HCT116 (cell line): ENCODE measurements around the gene GIMAP6. TPM values are rescaled to one million over a fixed set of nuclear protein-coding genes. Genes with fewer than 3 reads are reported as not detected.

Experiments used
- ATAC-seq: fragments of 200-7000 bp; cut with Tn5 transposase; 2 replicates; pipeline ENCODE4 v1.9.1; 2020; ENCODE audit warnings: mild to moderate bottlenecking, moderate library complexity
- BruUV-seq: library from RNA; stranded (reverse); fragments of 400-500 nt; replicated peaks from 2 replicates; lab custom pipeline; 2021; lab: Mats Ljungman, UMichigan
- CTCF ChIA-PET: fragments of 300-600 bp; sonication (Branson Sonifier 250); formaldehyde crosslinking; loops from one replicate; lab custom pipeline; 2021; ENCODE audit warnings: antibody characterized with exemption; lab: Charles Lee
- POLR2A ChIA-PET: fragments of 300-600, 350-600 bp; sonication (Branson Sonifier 250); formaldehyde crosslinking; loops from one replicate; lab custom pipeline; 2021; ENCODE audit warnings: antibody characterized with exemption; lab: Charles Lee
- RAD21 ChIA-PET, 2 experiments: fragments of 300-600 bp; sonication (Branson Sonifier 250); formaldehyde crosslinking; loops; one replicate each; lab custom pipeline; 2023; ENCODE audit warnings: low total read pairs in 2 of 2; ENCODE audit not compliant: uncharacterized antibody in 2 of 2, unreplicated experiment in 2 of 2, low non-redundant PET in 1 of 2; lab: Charles Lee
- DNase-seq: peaks from one replicate; pipeline ENCODE4 v3.0.0-alpha.2; 2010; ENCODE audit warnings: low read depth, low spot score
- H2AFZ ChIP-seq: fragments of 200-600 bp; shearing (Covaris generic), sonication (generic); 2 replicates; pipeline ENCODE4 v1.6.1; 2017; ENCODE audit warnings: low read depth, mixed run types, mixed read lengths, antibody characterized with exemption, low read length; ENCODE audit not compliant: poor library complexity, severe bottlenecking
- H3K27ac ChIP-seq: 2 replicates; pipeline ENCODE4 v1.5.1; 2012; ENCODE audit warnings: low read depth, low read length
- H3K27me3 ChIP-seq: fragments of 200-600 bp; sonication (generic); 2 replicates; pipeline ENCODE4 v1.6.1; 2016; ENCODE audit warnings: mixed run types, low read length, mixed read lengths; ENCODE audit not compliant: insufficient read depth
- H3K36me3 ChIP-seq, 2 experiments: fragments of 200-500 bp in 1 of 2; fragments of 200-600 bp in 1 of 2; sonication (Bioruptor generic) in 1 of 2; sonication (generic) in 1 of 2; 2 replicates each; pipeline versions ENCODE4 v1.5.1 to v1.6.1; 2014 to 2016; ENCODE audit warnings: low read length in 2 of 2, inconsistent platforms in 1 of 2, mixed read lengths in 1 of 2, mixed run types in 1 of 2; ENCODE audit not compliant: insufficient read depth in 2 of 2, control insufficient read depth in 1 of 2
- H3K4me1 ChIP-seq, 2 experiments: fragments of 200-600 bp in 1 of 2; sonication (generic) in 1 of 2; 2 replicates each; pipeline versions ENCODE4 v1.5.1 to v1.6.1; 2012 to 2017; ENCODE audit warnings: low read length in 2 of 2, inconsistent platforms in 1 of 2, mild to moderate bottlenecking in 1 of 2, mixed read lengths in 1 of 2, mixed run types in 1 of 2, moderate library complexity in 1 of 2; ENCODE audit not compliant: insufficient read depth in 2 of 2, control insufficient read depth in 1 of 2
- H3K4me2 ChIP-seq: fragments of 200-600 bp; sonication (generic); 2 replicates; pipeline ENCODE4 v1.6.1; 2017; ENCODE audit warnings: mixed run types, low read length, mixed read lengths
- H3K4me3 ChIP-seq, 2 experiments: fragments of 200-600 bp in 1 of 2; sonication (generic) in 1 of 2; replicated peaks in 1 of 2; 2 replicates each; pipeline ENCODE4 v1.5.1; 2011 to 2016; ENCODE audit warnings: low read length in 2 of 2, control low read depth in 1 of 2, low read depth in 1 of 2, mild to moderate bottlenecking in 1 of 2, mixed read lengths in 1 of 2, mixed run types in 1 of 2
- H3K79me2 ChIP-seq: fragments of 200-600 bp; sonication (generic); 2 replicates; pipeline ENCODE4 v1.6.1; 2017; ENCODE audit warnings: mild to moderate bottlenecking, mixed run types, low read length, moderate library complexity, mixed read lengths; ENCODE audit not compliant: insufficient read depth
- H3K9ac ChIP-seq: fragments of 200-600 bp; sonication (generic); 2 replicates; pipeline ENCODE4 v1.6.1; 2016; ENCODE audit warnings: low read length, mixed read lengths
- H3K9me2 ChIP-seq: fragments of 200-600 bp; sonication (generic), shearing (Covaris generic); 2 replicates; pipeline ENCODE4 v1.6.1; 2017; ENCODE audit warnings: mixed run types, mild to moderate bottlenecking, moderate library complexity; ENCODE audit not compliant: insufficient read depth
- H3K9me3 ChIP-seq, 2 experiments: fragments of 200-500 bp in 1 of 2; fragments of 200-600 bp in 1 of 2; sonication (Bioruptor generic) in 1 of 2; sonication (generic) in 1 of 2; 2 replicates each; pipeline ENCODE4 v1.6.1; 2014 to 2017; ENCODE audit warnings: low read length in 2 of 2, mixed read lengths in 2 of 2, inconsistent platforms in 1 of 2, low read depth in 1 of 2, mild to moderate bottlenecking in 1 of 2, mixed run types in 1 of 2, moderate library complexity in 1 of 2; ENCODE audit not compliant: control insufficient read depth in 1 of 2, insufficient read depth in 1 of 2
- H4K20me1 ChIP-seq: fragments of 200-600 bp; sonication (generic), shearing (Covaris generic); 2 replicates; pipeline ENCODE4 v1.6.1; 2017; ENCODE audit warnings: mixed run types, mild to moderate bottlenecking, moderate library complexity; ENCODE audit not compliant: insufficient read depth
- CBX3 ChIP-seq: IDR thresholded peaks from 2 replicates; pipeline ENCODE4 v1.6.1; 2012; ENCODE audit warnings: low read depth
- EGR1 ChIP-seq: IDR thresholded peaks from 2 replicates; pipeline ENCODE4 v1.6.1; 2012; ENCODE audit warnings: low read depth
- FOSL1 ChIP-seq: IDR thresholded peaks from 2 replicates; pipeline ENCODE4 v1.6.1; 2012; ENCODE audit warnings: low read depth
- POLR2AphosphoS5 ChIP-seq: IDR thresholded peaks from 2 replicates; pipeline ENCODE4 v1.6.1; 2011; ENCODE audit warnings: mild to moderate bottlenecking, low read depth, low read length, moderate library complexity
- RAD21 ChIP-seq: IDR thresholded peaks from 2 replicates; pipeline ENCODE4 v1.6.1; 2012; ENCODE audit warnings: low read depth, mild to moderate bottlenecking
- SIN3A ChIP-seq: IDR thresholded peaks from 2 replicates; pipeline ENCODE4 v1.6.1; 2012; ENCODE audit warnings: low read depth
- SP1 ChIP-seq: IDR thresholded peaks from 2 replicates; pipeline ENCODE4 v1.6.1; 2012; ENCODE audit warnings: low read depth
- SRF ChIP-seq: IDR thresholded peaks from 2 replicates; pipeline ENCODE4 v1.6.1; 2012; ENCODE audit warnings: low read depth
- YY1 ChIP-seq: IDR thresholded peaks from 2 replicates; pipeline ENCODE4 v1.6.1; 2011; ENCODE audit warnings: low read length, low read depth, moderate library complexity, mild to moderate bottlenecking; ENCODE audit not compliant: insufficient replicate concordance; ENCODE audit errors: extremely low read depth
- ZNF274 ChIP-seq: fragments of 200-500 bp; sonication (Bioruptor generic); IDR thresholded peaks from 2 replicates; pipeline ENCODE4 v1.6.1; 2014; ENCODE audit warnings: mild to moderate bottlenecking, low read depth, low read length, inconsistent platforms
- intact Hi-C: fragments of 100-400 bp; cut with micrococcal nuclease; formaldehyde crosslinking; loops from 2 replicates; pipeline ENCODE4 v1.10.0; 2022
- total RNA-seq: library from RNA; stranded (reverse); gene quantifications from one replicate; pipeline ENCODE4 v1.2.1, GENCODE V29; 2021; ENCODE audit not compliant: unreplicated experiment
- TF ChIP-seq, protein P1 (sequence below): IDR thresholded peaks from 2 replicates; pipeline ENCODE4 v1.6.1; 2012; ENCODE audit warnings: low read depth
- TF ChIP-seq, protein P2 (sequence below): IDR thresholded peaks from 2 replicates; pipeline ENCODE4 v1.6.1; 2012
- TF ChIP-seq, protein P3 (sequence below): IDR thresholded peaks from 2 replicates; pipeline ENCODE4 v1.6.1; 2011; ENCODE audit warnings: mild to moderate bottlenecking, low read length, moderate library complexity; ENCODE audit not compliant: insufficient replicate concordance; ENCODE audit errors: extremely low read depth

GIMAP6 gene
- total RNA-seq, 1 experiment from 2014 or later: 0.12 TPM

DNA sequence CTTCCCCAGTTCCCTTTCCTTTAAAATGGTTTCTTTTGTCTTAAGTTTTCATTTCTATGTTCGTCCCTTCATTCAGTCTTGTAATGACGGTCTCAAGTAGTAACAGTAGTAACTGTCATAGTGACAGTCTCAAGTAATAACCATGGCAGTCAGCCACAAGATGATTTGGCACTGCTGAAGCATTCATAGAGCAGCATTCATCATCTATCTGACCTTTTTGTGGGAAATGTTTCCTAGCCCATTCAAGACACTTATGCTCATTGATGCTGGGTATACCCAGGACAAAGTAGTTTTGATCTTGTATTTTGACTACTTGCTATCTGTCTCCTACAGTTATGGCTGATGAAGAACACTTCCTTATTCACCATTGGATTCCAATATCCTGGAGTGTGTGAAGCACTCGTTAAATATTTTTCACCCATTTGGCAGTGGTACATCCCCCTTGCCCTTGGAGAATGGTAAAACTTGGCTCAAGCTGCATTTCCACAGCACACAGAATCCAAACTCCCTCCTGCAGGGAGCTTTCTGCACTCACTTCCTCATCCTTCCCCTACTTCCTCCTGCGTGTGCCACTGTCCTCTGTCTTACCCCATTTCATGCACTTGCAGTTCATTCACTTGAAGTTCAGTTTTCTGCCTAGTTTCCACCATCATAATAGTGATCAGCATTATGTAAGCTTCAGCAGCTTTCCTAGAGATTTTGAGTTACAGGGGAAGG is 46.0 kb downstream of the GIMAP6 start:
- H3K4me2 ChIP-seq: no peak overlapping the region
- H3K4me3 ChIP-seq: no peak overlapping the region
- BruUV-seq: no TSS peak
- H2AFZ ChIP-seq: no peak overlapping the region
- ATAC-seq (no peak), DNase-seq (no peak)
- no peaks in the 10 kb centered on the region for H4K20me1 ChIP-seq
- no peaks in the 10 kb centered on the region for H3K9me2 ChIP-seq
- H3K4me1 ChIP-seq: no peaks in the 10 kb centered on the region
- H3K27me3 ChIP-seq: peaks cover 11% of the 10 kb centered on the region
- RAD21 ChIA-PET: no interaction called here
- intact Hi-C loops: no loop called here
- CTCF ChIA-PET: no interaction called here
- H3K9ac ChIP-seq: no peak overlapping the region
- TF ChIP-seq SRF (no peak), ZNF274 (no peak), POLR2AphosphoS5 (no peak), EGR1 (no peak), FOSL1 (no peak), CBX3 (no peak), YY1 (no peak), SP1 (no peak), SIN3A (no peak), RAD21 (no peak)
- TF ChIP-seq, protein P1, sequence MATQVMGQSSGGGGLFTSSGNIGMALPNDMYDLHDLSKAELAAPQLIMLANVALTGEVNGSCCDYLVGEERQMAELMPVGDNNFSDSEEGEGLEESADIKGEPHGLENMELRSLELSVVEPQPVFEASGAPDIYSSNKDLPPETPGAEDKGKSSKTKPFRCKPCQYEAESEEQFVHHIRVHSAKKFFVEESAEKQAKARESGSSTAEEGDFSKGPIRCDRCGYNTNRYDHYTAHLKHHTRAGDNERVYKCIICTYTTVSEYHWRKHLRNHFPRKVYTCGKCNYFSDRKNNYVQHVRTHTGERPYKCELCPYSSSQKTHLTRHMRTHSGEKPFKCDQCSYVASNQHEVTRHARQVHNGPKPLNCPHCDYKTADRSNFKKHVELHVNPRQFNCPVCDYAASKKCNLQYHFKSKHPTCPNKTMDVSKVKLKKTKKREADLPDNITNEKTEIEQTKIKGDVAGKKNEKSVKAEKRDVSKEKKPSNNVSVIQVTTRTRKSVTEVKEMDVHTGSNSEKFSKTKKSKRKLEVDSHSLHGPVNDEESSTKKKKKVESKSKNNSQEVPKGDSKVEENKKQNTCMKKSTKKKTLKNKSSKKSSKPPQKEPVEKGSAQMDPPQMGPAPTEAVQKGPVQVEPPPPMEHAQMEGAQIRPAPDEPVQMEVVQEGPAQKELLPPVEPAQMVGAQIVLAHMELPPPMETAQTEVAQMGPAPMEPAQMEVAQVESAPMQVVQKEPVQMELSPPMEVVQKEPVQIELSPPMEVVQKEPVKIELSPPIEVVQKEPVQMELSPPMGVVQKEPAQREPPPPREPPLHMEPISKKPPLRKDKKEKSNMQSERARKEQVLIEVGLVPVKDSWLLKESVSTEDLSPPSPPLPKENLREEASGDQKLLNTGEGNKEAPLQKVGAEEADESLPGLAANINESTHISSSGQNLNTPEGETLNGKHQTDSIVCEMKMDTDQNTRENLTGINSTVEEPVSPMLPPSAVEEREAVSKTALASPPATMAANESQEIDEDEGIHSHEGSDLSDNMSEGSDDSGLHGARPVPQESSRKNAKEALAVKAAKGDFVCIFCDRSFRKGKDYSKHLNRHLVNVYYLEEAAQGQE: no peak
- TF ChIP-seq, protein P2, sequence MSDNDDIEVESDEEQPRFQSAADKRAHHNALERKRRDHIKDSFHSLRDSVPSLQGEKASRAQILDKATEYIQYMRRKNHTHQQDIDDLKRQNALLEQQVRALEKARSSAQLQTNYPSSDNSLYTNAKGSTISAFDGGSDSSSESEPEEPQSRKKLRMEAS: no peak
- TF ChIP-seq, protein P3, sequence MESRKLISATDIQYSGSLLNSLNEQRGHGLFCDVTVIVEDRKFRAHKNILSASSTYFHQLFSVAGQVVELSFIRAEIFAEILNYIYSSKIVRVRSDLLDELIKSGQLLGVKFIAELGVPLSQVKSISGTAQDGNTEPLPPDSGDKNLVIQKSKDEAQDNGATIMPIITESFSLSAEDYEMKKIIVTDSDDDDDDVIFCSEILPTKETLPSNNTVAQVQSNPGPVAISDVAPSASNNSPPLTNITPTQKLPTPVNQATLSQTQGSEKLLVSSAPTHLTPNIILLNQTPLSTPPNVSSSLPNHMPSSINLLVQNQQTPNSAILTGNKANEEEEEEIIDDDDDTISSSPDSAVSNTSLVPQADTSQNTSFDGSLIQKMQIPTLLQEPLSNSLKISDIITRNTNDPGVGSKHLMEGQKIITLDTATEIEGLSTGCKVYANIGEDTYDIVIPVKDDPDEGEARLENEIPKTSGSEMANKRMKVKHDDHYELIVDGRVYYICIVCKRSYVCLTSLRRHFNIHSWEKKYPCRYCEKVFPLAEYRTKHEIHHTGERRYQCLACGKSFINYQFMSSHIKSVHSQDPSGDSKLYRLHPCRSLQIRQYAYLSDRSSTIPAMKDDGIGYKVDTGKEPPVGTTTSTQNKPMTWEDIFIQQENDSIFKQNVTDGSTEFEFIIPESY: no peak
- H3K9me3 ChIP-seq: no peaks in the 10 kb centered on the region
- H3K79me2 ChIP-seq: no peaks in the 10 kb centered on the region
- H3K36me3 ChIP-seq: no peaks in the 10 kb centered on the region
- no peak overlapping the region for H3K27ac ChIP-seq
- POLR2A ChIA-PET: no interaction called here
